Measurements from ENCODE around the gene USHBP1. TPM values are rescaled to one million over a fixed set of nuclear protein-coding genes. Genes with fewer than 3 reads are reported as not detected.

The USHBP1 gene
- polyA plus RNA-seq, 1 donor from 2014 or later = 0.59 TPM

GRCh38 chr19:17285415-17286135, 21.0 kb upstream of the USHBP1 start:
- no peaks in the 10 kb centered on the region for H3K9me3 ChIP-seq (ENCODE audit: low read length)
- no peaks in the 10 kb centered on the region for H4K20me1 ChIP-seq (ENCODE audit: insufficient read depth)
- H3K9me2 ChIP-seq (ENCODE audit: insufficient read depth, low read length) = no peaks in the 10 kb centered on the region
- H3K36me3 ChIP-seq (ENCODE audit: insufficient read depth, low read length) = no peaks in the 10 kb centered on the region
- H3K27me3 ChIP-seq (ENCODE audit: insufficient read depth, low read depth, low read length) = peaks cover 12% of the 10 kb centered on the region
- H3K9ac ChIP-seq (ENCODE audit: low read length) = no peak overlapping the region
- no peak overlapping the region for H3K27ac ChIP-seq (ENCODE audit: low read length)
- H3K4me3 ChIP-seq (ENCODE audit: low read length) = no peak overlapping the region
- no peak for TF ChIP-seq EP300 (conservative IDR thresholded peaks at IDR 0.05; ENCODE audit: poor library complexity, severe bottlenecking)
- no peak for TF ChIP-seq EZH2 (IDR thresholded peaks at IDR 0.05; ENCODE audit: borderline replicate concordance, insufficient read depth, low read length, poor library complexity, severe bottlenecking)
- no peak for TF ChIP-seq RAD21 (conservative IDR thresholded peaks at IDR 0.05)
- no peak for TF ChIP-seq POLR2AphosphoS5 (IDR thresholded peaks at IDR 0.05)
- no peak for TF ChIP-seq MXI1 (conservative IDR thresholded peaks at IDR 0.05; ENCODE audit: poor library complexity, severe bottlenecking)
- no peak for TF ChIP-seq TAF1 (IDR thresholded peaks at IDR 0.05; ENCODE audit: low read depth)
- no peak for TF ChIP-seq CTCF (IDR thresholded peaks at IDR 0.05; ENCODE audit: poor library complexity, severe bottlenecking)
- no peak for TF ChIP-seq SMC3 (conservative IDR thresholded peaks at IDR 0.05; ENCODE audit: poor library complexity)
- no peak for TF ChIP-seq REST (IDR thresholded peaks at IDR 0.05; ENCODE audit: borderline replicate concordance)
- no peak overlapping the region for H2AFZ ChIP-seq (ENCODE audit: low read depth, low read length)
- no peaks in the 10 kb centered on the region for H3F3A ChIP-seq (ENCODE audit: insufficient read depth, low read length, poor library complexity, severe bottlenecking)
- no peaks in the 10 kb centered on the region for H3K79me2 ChIP-seq (replicated peaks; ENCODE audit: insufficient read depth, low read length)
- H3K4me2 ChIP-seq (ENCODE audit: low read length) = no peak overlapping the region

GRCh38 chr19:17283504-17283996, 19.0 kb upstream of the USHBP1 start:
- peaks cover 12% of the 10 kb centered on the region for H3K27me3 ChIP-seq (ENCODE audit: insufficient read depth, low read depth, low read length)
- TF ChIP-seq REST (IDR thresholded peaks at IDR 0.05; ENCODE audit: borderline replicate concordance) (no peak), EP300 (conservative IDR thresholded peaks at IDR 0.05; ENCODE audit: poor library complexity, severe bottlenecking) (no peak), SMC3 (conservative IDR thresholded peaks at IDR 0.05; ENCODE audit: poor library complexity) (no peak), MXI1 (conservative IDR thresholded peaks at IDR 0.05; ENCODE audit: poor library complexity, severe bottlenecking) (no peak)
- H2AFZ ChIP-seq (ENCODE audit: low read depth, low read length) = no peak overlapping the region
- no peak overlapping the region for H3K9ac ChIP-seq (ENCODE audit: low read length)
- no peak overlapping the region for H3K4me2 ChIP-seq (ENCODE audit: low read length)
- no peaks in the 10 kb centered on the region for H3K9me3 ChIP-seq (ENCODE audit: low read length)
- no peaks in the 10 kb centered on the region for H3K79me2 ChIP-seq (replicated peaks; ENCODE audit: insufficient read depth, low read length)
- H3K4me3 ChIP-seq (ENCODE audit: low read length) = no peak overlapping the region
- H3K27ac ChIP-seq (ENCODE audit: low read length) = no peak overlapping the region
- H3K9me2 ChIP-seq (ENCODE audit: insufficient read depth, low read length) = no peaks in the 10 kb centered on the region
- H4K20me1 ChIP-seq (ENCODE audit: insufficient read depth) = no peaks in the 10 kb centered on the region
- no peaks in the 10 kb centered on the region for H3F3A ChIP-seq (ENCODE audit: insufficient read depth, low read length, poor library complexity, severe bottlenecking)
- H3K36me3 ChIP-seq (ENCODE audit: insufficient read depth, low read length) = no peaks in the 10 kb centered on the region
